ENCODE data around the gene EBF4.

The EBF4 gene

DNA sequence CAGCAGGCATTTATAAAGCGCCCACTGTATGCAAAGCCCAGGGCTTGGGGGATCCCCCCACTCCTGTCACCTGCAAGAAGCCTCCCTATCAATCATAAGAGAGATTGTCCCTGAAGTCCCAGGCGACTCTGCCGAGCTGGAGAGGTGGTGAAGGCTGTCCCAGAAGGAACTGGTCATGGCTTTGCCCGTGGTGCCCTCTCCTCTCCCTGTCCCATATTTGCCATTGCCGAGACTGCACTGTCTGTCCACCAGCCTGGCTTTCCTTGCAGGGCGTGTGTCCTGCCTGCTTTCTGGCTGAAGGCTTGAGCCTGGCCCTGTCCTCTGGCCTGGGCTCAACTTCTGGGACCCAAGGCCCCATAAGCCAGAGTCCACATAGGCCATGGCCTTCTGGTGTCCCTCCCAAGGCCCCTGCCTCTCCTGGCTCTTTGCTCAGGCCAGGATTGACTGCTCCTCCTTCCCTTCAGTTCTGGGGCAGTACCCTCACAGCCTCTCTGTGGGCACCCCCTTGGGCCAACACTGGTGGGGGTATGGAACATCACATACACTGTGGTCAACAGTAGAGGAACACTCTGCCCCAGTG lies 61.0 kb downstream of the EBF4 start:
- DNase-seq (ENCODE audit: low read depth): no peak
- no peak overlapping the region for H3K4me3 ChIP-seq (replicated peaks; ENCODE audit: low read depth, low read length)
- TF ChIP-seq, protein P1, sequence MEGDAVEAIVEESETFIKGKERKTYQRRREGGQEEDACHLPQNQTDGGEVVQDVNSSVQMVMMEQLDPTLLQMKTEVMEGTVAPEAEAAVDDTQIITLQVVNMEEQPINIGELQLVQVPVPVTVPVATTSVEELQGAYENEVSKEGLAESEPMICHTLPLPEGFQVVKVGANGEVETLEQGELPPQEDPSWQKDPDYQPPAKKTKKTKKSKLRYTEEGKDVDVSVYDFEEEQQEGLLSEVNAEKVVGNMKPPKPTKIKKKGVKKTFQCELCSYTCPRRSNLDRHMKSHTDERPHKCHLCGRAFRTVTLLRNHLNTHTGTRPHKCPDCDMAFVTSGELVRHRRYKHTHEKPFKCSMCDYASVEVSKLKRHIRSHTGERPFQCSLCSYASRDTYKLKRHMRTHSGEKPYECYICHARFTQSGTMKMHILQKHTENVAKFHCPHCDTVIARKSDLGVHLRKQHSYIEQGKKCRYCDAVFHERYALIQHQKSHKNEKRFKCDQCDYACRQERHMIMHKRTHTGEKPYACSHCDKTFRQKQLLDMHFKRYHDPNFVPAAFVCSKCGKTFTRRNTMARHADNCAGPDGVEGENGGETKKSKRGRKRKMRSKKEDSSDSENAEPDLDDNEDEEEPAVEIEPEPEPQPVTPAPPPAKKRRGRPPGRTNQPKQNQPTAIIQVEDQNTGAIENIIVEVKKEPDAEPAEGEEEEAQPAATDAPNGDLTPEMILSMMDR (IDR thresholded peaks at IDR 0.05; ENCODE audit: low read length, missing control alignments): no peak

DNA sequence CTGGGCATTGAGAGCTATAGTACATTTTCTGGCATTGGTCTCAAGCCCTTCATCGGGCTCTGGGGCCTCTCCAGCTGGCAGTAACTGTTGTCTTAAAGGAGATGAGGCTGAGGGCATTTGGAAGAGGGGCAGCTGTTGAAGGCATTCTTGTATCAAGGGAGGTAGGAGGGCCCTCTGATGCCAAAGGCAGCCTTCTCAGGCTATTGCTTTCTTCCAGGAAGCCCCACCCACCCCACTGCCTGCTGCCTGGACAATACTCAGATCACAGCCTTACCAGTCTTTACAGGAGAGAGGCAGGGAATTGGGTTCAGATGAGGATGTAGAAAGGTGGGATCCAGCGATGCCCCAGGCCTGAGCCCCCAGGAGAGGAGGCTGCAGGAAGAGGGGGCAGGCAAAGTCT lies 61.8 kb downstream of the EBF4 start:
- H3K4me3 ChIP-seq (replicated peaks; ENCODE audit: low read depth, low read length): no peak overlapping the region
- TF ChIP-seq, protein P1 (IDR thresholded peaks at IDR 0.05; ENCODE audit: low read length, missing control alignments): no peak
- DNase-seq (ENCODE audit: low read depth): peak; percentile 22

GRCh38 chr20:2755451-2756055 lies 63.0 kb downstream of the EBF4 start:
- no peak overlapping the region for H3K4me3 ChIP-seq (replicated peaks; ENCODE audit: low read depth, low read length)
- no peak for DNase-seq (ENCODE audit: low read depth)
- TF ChIP-seq, protein P1 (IDR thresholded peaks at IDR 0.05; ENCODE audit: low read length, missing control alignments): no peak

- H3K4me3 ChIP-seq (replicated peaks; ENCODE audit: low read depth, low read length): no peak overlapping the region
- TF ChIP-seq, protein P1 (IDR thresholded peaks at IDR 0.05; ENCODE audit: low read length, missing control alignments): peak; percentile 90
- DNase-seq (ENCODE audit: low read depth): peak; percentile 72
Observed at GRCh38 chr20:2756056-2756611, 63.6 kb downstream of the EBF4 start.

DNA sequence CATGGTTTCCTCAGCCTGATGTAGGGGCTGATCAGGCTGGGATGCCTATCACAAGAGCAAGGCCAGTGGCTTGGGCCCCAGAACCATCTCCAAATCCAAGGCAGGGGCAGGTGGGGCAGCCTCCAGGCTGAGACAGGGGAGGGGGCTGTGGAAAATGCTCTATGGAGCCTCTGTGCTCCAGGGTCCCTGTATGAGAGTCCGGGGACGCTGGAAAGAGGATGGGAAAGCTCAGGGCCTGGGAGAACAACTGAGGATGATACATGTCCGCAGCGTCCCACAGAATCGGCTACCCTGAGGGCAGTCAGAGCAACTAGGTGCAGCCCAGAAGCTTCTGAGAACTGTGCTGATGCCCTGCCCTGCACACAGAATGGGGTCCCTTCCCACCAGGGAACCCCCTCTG lies 64.4 kb downstream of the EBF4 start:
- H3K4me3 ChIP-seq (replicated peaks; ENCODE audit: low read depth, low read length): no peak overlapping the region
- DNase-seq (ENCODE audit: low read depth): no peak
- TF ChIP-seq, protein P1 (IDR thresholded peaks at IDR 0.05; ENCODE audit: low read length, missing control alignments): no peak

DNA sequence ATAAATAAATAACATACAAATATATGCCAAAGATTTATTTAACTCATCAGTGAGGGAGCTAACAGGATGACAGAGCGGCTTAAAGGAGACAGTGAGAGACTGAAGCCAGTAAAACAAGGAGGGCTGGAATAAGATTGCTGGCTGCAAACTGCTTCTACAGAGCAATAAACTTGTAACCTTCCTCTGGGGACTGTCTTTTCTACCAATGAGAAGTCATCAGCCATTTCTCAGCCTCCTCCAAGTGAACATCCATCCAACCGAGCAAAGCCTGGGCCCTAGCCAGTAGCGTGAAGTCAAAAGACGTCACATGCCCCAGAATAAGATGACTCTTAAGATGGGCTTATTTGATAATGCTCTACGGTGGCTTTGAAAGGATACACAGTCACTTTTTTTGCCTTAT lies 65.4 kb downstream of the EBF4 start:
- H3K4me3 ChIP-seq (replicated peaks; ENCODE audit: low read depth, low read length): no peak overlapping the region
- TF ChIP-seq, protein P1 (IDR thresholded peaks at IDR 0.05; ENCODE audit: low read length, missing control alignments): no peak
- no peak for DNase-seq (ENCODE audit: low read depth)

DNA sequence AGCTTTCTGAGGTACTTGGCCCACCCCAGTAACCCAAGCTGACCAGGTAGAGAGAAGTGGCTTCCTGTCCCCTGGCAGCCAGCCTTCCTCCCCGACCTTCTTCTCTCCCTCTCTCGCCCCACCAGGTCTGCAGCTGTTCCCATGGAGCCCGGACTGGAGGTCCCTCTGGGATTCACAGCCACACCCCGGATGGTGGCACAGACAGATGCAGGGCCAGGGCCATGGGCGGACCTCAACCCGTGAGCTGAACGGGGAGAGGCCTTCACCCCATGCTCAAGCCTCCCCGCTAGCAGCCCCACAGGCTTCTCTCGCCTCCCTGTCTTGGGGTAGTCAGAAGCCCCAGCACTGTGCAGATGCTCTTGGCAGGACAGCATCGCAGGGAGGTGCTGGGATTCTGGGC lies 66.6 kb downstream of the EBF4 start:
- no peak overlapping the region for H3K4me3 ChIP-seq (replicated peaks; ENCODE audit: low read depth, low read length)
- TF ChIP-seq, protein P1 (IDR thresholded peaks at IDR 0.05; ENCODE audit: low read length, missing control alignments): no peak
- no peak for DNase-seq (ENCODE audit: low read depth)

Measured in fibroblast of pulmonary artery (primary cell).